ENCODE results near the gene FUS. TPM values are rescaled to one million over a fixed set of nuclear protein-coding genes. Genes with fewer than 3 reads are reported as not detected.
"Not testable (repeated sequence)": the region's sequence is repeated elsewhere in the genome, so short reads cannot be mapped to it uniquely, and the experiment has no call there.

Gene FUS
- total RNA-seq, 4 donors from 2014 or later, result 41.7 to 88.5 (median 70.5) TPM

DNA sequence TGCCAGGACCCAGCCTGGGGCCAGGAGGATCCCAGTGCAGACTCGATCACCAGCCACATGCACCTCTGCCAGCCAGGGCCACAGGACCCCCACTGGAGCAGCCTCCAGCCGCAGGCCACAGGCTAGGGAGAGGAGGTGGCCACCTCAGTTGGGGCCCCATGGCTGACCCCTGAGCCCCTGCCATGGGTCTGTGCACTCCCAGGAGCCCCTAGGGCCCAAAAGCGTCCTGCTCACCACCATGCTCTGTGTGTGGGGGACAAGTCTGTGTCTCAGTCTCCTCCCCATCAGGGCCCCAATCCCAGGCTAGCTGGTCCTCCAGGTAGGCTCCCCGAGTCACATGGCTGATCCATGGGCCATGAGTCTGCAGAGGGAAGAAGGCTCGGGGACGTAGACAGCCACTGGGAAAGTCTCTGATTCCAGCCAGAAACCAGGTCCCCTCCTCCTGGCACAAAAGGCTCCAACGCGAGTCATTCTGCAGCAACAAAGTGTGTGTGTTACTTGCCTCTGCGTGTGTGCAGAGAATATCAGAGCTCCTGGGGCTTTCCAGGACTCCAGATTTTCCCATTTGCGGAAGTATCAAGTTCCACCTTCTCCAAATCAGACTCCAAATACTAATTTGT is 38.3 kb upstream of the FUS start:
- TF ChIP-seq, protein P1, sequence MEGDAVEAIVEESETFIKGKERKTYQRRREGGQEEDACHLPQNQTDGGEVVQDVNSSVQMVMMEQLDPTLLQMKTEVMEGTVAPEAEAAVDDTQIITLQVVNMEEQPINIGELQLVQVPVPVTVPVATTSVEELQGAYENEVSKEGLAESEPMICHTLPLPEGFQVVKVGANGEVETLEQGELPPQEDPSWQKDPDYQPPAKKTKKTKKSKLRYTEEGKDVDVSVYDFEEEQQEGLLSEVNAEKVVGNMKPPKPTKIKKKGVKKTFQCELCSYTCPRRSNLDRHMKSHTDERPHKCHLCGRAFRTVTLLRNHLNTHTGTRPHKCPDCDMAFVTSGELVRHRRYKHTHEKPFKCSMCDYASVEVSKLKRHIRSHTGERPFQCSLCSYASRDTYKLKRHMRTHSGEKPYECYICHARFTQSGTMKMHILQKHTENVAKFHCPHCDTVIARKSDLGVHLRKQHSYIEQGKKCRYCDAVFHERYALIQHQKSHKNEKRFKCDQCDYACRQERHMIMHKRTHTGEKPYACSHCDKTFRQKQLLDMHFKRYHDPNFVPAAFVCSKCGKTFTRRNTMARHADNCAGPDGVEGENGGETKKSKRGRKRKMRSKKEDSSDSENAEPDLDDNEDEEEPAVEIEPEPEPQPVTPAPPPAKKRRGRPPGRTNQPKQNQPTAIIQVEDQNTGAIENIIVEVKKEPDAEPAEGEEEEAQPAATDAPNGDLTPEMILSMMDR (IDR thresholded peaks at IDR 0.05), result no peak
- TF ChIP-seq POLR2A (IDR thresholded peaks at IDR 0.05), result no peak
- peaks cover 21 to 36% of the 10 kb centered on the region in 2 donors for H3K4me1 ChIP-seq
- no peaks in the 10 kb centered on the region for H3K9me3 ChIP-seq
- no peaks in the 10 kb centered on the region for H3K36me3 ChIP-seq
- H3K27ac ChIP-seq, result peak overlapping the region; percentile 79 to 87 (median 86)
- peak; percentile 55 to 59 for DNase-seq
- peak overlapping the region in 1 of 3 donors; percentile 6 for H3K4me3 ChIP-seq (replicated peaks in 1 of 3)
- intact Hi-C loops (cut with DNase I), result loop anchor here (10.0 kb wide), 1 partner anchor 157 kb away; the partner anchor contains the start of gene HSD3B7
- no peaks in the 10 kb centered on the region for H3K27me3 ChIP-seq
- 17 to 18% methylated on average over 8 of the region's 10 CpGs for WGBS, 2 donors

DNA sequence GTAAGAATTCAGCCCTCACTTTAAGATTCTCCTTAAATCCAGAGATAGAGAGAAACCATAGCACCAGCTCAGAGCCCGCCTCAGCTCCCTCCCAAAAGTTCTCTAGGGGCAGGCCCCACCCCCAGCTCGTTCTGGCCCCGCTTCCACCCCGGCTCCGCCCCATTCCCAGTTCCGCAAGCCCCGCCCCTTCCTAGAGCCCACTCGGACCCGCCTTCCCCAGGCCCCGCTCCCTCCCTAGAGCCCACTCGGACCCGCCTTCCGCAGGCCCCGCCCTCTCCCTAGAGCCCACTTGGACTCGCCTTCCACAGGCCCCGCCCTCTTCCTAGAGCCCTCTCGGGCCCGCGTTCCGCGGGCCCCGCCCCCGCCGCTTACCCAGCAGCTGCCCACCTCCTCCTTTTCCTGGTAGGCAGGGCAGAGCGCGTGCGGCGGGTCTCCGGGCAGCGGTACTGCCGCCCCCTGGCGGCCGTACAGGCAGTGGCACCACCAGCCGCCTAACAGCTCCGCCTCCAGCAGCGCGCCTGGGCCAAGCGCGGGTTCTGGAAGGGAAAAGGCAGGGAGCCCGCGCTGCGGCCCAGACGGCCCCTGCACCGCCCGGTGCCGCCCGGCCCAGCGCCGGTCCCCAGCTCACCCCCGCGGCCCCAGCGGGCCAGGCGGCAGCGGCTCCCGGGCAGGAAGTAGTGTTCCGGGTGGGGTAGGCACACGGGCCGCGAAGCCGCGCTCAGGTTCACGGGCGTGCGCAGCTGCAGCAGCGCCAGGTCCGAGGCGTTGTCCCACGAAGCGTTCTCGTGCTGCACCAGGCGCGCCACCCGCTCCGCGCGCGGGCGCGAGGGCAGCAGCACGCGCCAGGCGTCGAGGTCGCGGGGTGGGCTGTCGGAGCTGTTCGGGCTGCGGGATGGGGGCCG is 37.6 kb upstream of the FUS start:
- H3K9me3 ChIP-seq, result no peaks in the 10 kb centered on the region
- H3K27ac ChIP-seq, result peak overlapping the region; percentile 79 to 87 (median 86)
- H3K36me3 ChIP-seq, result no peaks in the 10 kb centered on the region
- peak overlapping the region in 1 of 3 donors; percentile 43 for H3K4me3 ChIP-seq (replicated peaks in 1 of 3)
- intact Hi-C loops (cut with DNase I), result loop anchor here (10.0 kb wide), 1 partner anchor 158 kb away; the partner anchor contains the start of gene HSD3B7
- peaks cover 21 to 36% of the 10 kb centered on the region in 2 donors for H3K4me1 ChIP-seq
- no peaks in the 10 kb centered on the region for H3K27me3 ChIP-seq
- DNase-seq, result peak; percentile 99
- WGBS, 2 donors, result 0 to 2% methylated on average over 23 to 42 of the region's 89 CpGs
- TF ChIP-seq POLR2A (IDR thresholded peaks at IDR 0.05), result peak in 1 of 2 donors; percentile 53
- TF ChIP-seq, protein P1 (IDR thresholded peaks at IDR 0.05), result peak; percentile 75 to 99 (median 95)

DNA sequence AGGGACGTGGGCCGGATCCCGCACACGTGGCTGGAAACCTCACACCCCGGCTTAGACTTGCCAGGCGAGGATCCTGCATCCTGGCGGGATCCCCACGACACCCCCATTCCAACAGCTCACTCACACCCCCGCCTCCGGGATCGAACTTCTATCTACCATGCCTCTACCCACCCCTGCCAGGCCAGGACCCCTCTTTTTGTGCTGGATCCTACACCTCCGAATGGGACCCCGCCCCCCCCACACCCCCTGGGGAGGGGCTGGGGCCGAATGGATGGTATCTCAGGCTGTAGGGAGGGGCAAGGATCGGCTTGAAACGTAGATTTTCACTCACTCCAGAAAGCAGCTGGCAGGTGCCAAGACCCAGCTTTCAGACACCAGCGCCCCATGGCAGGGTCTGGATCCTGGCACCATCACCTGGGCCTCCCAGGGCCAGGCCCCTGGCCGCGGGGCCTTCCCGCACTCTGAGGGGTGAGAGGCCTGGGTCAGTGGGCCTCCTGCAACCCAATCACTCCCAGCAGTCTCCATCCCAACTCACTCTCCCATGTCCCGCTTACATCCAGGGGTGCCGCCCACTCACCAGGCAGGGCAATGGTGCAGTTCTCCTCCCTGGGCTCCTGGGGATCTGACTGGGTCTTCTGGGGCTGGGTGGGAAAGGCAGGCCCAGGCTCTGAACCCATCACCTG is 36.8 kb upstream of the FUS start:
- no peak for DNase-seq
- Histone ChIP-seq H3K27ac (peak overlapping the region in 1 of 3 donors; percentile 57), H3K4me3 (replicated peaks in 1 of 3) (peak overlapping the region in 1 of 3 donors; percentile 43), H3K36me3 (no peaks in the 10 kb centered on the region), H3K27me3 (no peaks in the 10 kb centered on the region), H3K9me3 (no peaks in the 10 kb centered on the region), H3K4me1 (peaks cover 17 to 33% of the 10 kb centered on the region in 2 donors)
- intact Hi-C loops (cut with DNase I), result loop anchor here (10.0 kb wide), 1 partner anchor 158 kb away; the partner anchor contains the start of gene HSD3B7
- TF ChIP-seq POLR2A (IDR thresholded peaks at IDR 0.05), result no peak
- TF ChIP-seq, protein P1 (IDR thresholded peaks at IDR 0.05), result no peak
- WGBS, 2 donors, result 68 to 95% methylated on average over 7 to 17 of the region's 22 CpGs

DNA sequence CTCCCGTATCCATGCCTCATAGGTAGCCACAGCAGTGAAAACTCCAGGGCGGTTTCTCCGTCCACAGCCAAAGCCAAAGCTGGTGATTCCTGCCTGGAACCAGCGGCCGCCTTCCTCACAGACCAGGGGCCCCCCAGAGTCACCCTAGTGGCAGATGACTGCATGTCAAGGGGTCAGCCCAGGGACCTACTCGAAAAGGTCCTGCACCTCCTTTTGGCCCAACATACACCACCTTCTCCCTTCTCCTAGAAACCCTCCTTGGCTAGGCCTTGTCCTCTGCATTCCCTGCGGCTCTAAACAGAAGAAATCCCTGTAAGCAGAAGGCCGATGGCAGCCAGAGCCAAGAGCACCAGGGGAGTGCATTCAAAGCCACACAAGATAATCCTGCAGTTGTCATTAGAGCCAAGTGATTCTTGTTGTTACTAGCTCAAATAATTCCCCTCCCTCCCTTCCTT is 36.2 kb upstream of the FUS start:
- no peak for DNase-seq
- no peak for TF ChIP-seq POLR2A (IDR thresholded peaks at IDR 0.05)
- TF ChIP-seq, protein P1 (IDR thresholded peaks at IDR 0.05), result no peak
- 91 to 94% methylated on average over 8 of the region's 8 CpGs for WGBS, 2 donors
- Histone ChIP-seq H3K9me3 (no peaks in the 10 kb centered on the region), H3K27ac (no peak overlapping the region), H3K36me3 (no peaks in the 10 kb centered on the region), H3K27me3 (no peaks in the 10 kb centered on the region), H3K4me3 (replicated peaks in 1 of 3) (no peak overlapping the region), H3K4me1 (peaks cover 11 to 32% of the 10 kb centered on the region in 2 donors)
- intact Hi-C loops (cut with DNase I), result loop anchor here (10.0 kb wide), 1 partner anchor 159 kb away; the partner anchor contains the start of gene HSD3B7

DNA sequence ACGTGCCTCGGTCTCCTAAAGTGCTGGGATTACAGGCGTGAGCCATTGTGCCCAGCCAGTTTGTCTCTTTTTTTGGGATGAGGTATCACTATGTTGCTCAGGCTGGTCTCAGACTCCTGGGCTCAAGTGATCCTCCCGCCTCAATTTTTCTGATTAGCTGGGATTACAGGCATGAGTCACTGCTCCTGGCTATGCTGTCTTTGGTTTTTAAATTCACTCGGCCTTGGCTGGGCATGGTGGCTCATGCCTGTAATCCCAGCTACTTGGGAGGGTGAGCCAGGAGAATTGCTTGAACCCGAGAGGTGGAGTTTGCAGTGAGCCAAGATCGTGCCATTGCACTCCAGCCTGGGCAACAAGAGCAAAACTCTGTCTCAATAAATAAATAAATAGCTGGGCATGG is 35.5 kb upstream of the FUS start:
- intact Hi-C loops (cut with DNase I), result loop anchor here (10.0 kb wide), 1 partner anchor 160 kb away; the partner anchor contains the start of gene HSD3B7
- H3K4me1 ChIP-seq, result peaks cover 10 to 25% of the 10 kb centered on the region in 2 donors
- 91 to 98% methylated on average over 7 of the region's 7 CpGs for WGBS, 2 donors
- DNase-seq; H3K9me3 ChIP-seq; H3K4me3 ChIP-seq (replicated peaks in 1 of 3); H3K27me3 ChIP-seq; H3K36me3 ChIP-seq; H3K27ac ChIP-seq: not testable (repeated sequence)

Data from thyroid gland (tissue), 4 donors.